GM21381 (cell line): Measurements from ENCODE around the gene TAF11.
"Not testable (repeated sequence)": the region's sequence is repeated elsewhere in the genome, so short reads cannot be mapped to it uniquely, and the experiment has no call there.

Experiments used
- ATAC-seq: cut with Tn5 transposase; IDR thresholded peaks from one replicate; pipeline ENCODE4 v1.9.1; 2021; ENCODE audit warnings: mild to moderate bottlenecking, moderate library complexity; ENCODE audit not compliant: unreplicated experiment

The TAF11 gene

DNA sequence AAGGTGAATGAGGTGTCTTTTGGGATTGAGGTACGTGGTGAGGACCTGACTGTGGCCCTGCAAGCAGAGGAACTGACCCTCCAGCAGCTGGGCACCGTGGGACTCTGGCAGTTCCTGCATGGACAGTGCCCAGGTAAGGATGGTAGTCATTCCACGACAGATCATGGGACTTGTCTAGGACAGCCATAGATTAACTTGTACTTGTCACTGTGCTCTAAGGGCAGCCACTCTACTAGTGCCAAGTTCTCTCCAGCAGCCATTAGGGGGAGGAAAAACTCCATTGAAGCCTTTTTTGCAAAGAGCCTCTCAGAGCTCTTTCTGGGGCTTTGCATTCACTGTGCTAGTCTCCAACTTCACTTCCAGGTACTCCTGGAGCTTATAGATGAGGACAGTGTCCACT is 20.4 kb downstream of the TAF11 start:
- ATAC-seq, result no peak

DNA sequence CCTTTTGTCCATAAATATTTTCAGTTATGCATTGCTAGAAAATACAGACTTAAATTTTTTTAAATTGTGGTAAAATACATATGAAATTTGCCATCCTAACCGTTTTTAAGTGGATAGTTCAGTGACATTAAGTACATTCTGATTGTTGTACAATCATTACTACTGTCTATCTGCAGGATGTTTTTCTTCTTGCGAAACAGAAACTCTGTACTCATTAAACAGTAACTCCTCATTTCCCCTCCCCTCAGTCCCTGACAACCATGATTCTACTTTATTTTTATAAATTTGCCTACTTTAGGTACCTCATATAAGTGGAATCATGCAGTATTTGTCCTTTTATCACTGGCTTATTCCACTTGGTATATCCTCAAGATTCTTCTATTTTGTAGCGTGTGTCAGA is 21.3 kb downstream of the TAF11 start:
- no peak for ATAC-seq

DNA sequence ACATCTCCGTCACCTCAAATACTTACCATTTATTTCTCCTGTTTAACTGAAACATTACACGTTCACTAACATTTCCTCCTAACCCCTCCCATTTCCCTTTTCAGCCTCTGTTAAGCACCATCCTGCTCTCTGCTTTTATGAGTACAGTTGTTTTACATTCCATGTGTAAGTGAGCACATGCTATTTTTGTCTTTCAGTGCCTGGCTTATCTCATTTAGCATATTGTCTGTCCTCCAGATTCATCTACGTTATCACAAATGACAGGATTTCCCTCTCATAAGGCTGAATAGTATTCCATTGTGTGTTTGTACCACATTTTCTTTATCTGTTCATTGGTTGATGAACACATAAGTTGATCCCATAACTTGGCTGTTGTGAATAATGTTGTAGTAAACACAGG is 22.7 kb downstream of the TAF11 start:
- ATAC-seq, result no peak

DNA sequence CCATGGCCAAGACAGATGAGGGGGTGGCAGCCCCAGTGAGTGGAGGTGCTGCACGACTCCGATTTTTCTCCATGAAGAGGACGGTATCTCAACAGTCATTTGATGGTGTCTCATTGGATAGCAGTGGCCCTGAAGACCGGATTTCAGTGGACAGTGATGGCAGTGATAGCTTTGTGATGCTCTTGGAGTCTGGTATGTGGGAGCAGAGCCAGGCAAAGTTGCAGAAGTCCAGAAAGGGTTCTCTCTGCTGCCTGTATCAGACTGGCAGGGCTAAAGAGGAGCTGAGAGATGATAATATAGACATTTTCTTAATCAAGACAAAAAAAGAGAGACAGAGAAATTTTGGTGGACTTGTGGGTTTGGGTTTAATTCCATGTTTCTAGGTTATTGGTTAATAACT is 23.8 kb downstream of the TAF11 start:
- no peak for ATAC-seq

DNA sequence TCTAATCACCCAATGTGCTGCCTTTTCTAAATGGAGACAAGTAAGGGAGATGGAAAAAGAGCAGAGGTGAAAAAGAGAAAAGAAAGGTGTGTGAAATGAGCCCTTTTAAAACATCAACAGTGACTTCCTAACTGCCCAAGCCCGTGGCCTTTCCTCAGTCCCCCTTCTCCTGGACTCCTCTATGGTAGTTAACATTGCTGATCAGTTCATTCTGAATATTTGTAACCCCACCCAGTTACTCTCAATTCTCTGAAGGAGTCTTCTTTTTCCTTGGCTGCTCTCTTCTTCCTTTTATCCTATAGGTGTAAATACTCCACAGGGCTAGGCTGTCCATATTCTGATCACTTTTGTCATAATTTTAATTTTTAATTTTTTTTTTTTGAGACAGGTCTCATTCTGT is 27.1 kb downstream of the TAF11 start:
- ATAC-seq, result no peak

DNA sequence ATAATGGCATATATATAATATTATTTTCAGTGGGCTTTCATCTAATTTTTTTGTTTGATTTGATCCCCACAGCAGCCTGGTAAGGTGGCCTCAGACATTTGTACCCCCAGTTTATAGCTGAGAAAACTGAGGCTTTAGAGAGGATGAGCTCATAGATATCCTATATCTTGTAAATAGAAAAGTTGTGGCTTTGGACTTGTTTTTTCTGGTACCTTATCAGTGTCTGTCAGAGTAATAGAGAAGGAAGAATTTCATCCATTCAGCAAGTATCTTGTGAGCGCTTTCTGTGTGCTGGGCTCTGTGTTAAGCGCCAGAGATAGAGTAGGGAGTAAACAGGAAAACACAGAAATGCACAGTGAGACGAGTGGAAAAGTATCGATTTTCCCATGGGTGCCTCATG is 27.9 kb downstream of the TAF11 start:
- no peak for ATAC-seq

DNA sequence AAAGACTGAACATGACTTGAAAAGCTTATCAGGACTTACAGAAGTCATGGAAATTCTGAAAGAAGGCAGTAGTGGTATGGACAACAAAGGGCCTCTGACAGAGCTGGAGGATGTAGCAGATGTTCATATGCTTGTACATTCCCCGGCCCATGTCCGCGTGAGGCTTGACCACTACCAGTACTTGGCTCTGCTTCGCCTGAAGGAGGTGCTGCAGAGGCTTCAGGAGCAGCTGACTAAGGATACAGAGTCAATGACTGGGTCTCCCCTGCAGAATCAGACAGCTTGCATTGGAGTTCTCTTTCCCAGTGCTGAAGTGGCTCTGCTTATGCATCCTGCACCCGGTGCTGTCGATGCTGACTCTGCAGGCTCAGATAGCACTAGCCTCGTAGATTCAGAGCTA is 29.2 kb downstream of the TAF11 start:
- ATAC-seq, result no peak

DNA sequence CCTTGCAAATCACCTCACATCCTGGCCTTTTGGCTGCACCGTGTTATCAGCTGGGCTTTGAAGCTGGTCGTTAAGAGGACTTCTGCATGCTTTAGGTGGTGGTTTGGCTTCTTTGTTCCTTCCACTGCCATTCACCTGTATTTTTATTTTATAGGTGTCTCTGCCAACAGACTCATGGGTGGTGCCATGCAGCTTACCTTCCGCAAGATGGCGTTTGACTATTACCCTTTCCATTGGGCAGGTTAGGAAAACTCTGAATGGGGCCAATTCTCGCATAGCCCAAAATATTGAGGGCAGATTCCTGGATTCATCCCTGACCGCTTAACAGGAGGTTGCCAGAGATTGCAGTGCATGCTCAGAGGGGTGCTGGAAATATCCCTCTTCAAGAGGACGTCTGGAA is 32.4 kb downstream of the TAF11 start:
- no peak for ATAC-seq

DNA sequence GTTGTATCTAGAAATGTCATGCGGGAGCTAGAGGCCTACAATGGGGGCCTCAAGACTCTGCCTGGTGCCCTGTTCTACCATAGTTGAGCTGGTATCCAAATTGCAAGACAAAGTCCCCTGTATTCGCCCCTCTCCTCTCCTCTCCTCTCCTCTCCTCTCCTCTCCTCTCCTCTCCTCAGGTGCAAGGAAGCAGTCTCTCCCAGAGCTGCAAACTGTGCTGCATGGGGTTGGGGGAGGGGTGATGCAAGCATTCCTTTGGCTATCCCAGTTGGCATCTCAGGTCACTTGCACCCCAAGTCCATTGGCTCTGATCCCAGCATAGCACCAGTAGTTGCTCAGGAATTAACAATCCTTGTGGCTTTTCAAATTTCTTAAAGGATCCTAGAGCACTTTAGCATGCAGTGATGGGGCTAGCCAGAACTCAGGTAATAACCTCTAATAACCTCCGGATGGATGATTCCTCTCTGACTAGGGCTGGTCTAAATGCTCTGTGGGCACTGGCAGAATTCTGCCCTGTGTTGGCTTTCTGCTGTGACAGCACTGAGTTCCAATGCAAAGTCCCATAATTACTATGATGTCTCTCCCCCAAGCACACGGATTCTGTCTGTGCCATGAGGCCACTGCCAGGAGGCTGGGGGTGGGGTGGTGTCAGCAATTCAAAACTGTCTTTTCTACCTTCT is 35.3 kb downstream of the TAF11 start:
- no peak for ATAC-seq

DNA sequence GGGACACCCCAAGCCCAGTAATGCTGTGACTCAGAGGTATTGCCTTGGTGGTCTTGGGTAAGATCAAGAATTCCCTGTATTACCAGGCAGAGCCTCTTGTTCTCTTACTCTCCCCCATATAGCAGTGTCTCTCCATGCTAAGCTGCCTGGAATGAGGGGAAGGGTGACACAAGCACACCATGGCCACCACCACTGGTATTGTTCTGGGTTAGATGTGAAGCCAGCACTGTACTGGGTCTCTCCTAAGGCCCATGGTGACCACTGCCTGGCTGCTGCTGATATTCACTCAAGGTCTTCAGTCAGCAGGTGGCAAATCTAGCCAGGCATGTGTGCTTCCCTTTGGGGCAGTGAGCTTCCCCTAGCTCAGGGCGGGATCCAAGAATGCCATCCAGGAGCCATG is 36.5 kb downstream of the TAF11 start:
- ATAC-seq, result no peak

DNA sequence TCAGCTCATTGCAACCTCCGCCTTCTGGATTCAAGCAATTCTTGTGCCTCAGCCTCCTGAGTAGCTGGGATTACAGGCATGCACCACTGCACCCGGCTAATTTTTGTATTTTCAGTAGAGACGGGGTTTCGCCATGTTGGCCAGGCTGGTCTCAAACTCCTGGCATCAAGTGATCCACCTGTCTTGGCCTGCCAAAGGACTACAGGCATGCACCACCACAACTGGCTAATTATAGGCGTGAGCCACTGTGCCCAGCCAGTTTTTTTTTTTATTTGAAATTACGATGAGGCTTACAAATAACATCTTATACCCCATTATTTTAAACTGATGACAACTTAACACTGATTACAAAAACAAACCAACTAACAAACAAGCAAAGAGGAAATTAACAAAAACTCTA is 38.8 kb downstream of the TAF11 start:
- not testable (repeated sequence) for ATAC-seq

DNA sequence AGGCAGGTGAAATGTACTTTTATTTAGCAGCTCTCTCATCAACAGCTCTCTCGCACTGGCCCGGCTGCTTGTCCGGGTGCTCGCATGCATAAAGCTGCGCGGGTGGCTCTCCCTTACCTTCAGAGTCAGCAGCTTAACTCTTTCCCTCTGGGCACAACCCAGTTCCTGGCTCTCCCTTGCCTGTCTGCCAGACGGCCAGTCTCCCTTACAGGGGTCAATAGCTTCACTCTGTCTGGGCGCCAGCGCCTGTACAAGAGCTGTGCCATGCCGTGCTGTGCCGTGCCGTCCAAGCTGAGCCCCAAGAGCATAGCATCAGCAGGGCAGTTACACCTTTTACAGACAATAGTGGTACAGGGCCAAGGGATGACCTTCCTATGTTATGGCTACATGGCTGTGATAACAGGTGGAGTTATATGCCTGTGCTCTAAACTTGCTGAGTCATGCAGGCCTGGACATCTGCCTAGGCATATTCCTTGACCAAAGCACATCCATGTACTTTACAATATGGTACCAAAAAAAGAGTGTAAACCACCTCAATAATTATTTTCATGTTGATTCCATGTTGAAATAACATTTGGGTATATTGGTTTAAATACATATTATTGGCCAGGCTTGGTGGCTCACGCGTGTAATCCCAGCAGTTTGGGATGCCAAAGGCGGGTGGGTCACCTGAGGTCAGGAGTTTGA is 48.0 kb downstream of the TAF11 start:
- no peak for ATAC-seq

DNA sequence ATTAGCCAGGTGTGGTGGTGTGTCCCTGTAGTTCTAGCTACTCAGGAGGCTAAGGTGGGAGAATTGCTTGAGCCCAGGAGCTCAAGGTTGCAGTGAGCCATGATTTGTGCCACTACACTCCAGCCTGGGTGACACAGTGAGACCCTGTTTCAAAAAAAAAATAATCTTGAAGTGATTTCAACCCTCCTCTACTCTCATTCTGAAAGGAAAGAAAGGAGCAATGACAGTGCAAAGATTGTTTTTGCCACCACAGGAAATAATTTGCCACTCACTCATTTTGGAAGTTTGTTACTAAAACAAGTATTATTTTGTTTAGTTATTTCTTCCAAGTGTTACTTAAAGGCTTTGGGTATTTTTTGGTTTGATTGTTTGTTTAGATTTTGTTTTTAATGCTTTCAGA is 50.3 kb downstream of the TAF11 start:
- no peak for ATAC-seq

DNA sequence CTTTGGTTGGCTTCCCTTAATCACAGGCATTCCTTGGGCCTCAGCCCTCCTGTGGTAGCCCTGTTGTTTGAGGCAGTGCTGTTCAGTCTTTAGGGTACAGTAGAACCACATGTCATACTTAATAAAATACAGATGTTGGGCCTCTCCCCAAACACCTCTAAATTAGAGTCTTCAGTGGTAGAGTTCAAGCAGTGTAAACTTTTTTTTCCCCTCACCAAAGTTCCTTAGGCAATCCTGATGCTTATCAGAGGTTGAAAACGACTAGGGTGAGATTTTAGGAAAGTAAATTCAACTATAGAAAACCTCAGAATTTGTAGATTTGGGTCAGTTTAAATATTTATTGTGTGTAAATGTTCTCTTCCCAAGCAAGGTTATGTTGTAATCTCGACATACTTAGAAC is 51.4 kb downstream of the TAF11 start:
- ATAC-seq, result no peak

DNA sequence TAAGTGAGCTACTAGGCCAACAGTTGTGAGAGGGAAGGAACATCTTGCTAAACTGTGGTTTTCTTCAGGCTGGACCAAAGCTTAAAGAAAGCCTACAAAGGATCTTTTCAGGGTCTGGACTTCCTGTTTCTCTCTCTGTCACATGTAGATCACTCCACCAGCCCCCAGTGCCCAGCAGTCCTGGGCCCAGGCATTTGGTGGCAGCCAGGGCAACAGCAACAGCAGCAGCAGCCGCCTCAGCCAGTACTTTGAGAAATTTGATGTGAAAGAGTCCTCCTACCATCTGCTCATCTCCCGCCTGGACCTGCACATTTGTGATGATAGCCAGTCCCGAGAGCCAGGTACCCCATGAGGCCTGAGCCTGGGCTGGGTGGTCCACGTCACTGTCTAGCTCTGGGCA is 51.8 kb downstream of the TAF11 start:
- no peak for ATAC-seq

DNA sequence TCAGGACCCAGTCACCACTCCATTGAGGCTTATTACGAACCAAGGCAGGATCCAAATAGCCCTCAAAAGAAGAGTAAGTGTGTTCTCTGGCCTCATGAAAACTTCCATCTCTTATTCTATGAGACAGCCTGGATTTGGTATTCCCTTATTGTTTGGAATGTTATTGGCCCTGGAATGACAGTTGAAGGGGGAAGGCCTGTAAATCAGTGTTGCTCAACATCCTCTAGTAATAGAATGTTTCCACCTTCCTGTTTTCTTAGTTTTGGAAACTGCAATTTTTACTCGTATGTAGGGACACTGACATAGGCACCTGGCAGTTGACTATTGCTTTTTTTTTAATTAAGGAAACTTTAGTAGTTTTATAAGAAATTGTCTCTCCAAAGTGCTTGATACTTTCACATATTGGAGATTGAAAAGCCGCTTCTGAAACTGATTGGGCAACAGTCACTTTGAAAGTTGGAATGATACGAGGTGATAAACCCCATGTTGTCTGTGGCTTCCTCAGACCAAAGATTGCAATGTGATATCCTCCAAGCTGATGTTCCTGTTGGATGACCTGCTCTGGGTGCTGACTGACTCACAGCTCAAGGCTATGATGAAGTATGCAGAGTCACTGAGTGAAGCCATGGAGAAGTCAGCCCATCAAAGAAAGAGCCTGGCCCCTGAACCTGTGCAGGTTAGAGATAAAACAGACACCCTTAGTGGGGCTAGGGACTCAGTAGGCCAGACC is 52.9 kb downstream of the TAF11 start:
- no peak for ATAC-seq

DNA sequence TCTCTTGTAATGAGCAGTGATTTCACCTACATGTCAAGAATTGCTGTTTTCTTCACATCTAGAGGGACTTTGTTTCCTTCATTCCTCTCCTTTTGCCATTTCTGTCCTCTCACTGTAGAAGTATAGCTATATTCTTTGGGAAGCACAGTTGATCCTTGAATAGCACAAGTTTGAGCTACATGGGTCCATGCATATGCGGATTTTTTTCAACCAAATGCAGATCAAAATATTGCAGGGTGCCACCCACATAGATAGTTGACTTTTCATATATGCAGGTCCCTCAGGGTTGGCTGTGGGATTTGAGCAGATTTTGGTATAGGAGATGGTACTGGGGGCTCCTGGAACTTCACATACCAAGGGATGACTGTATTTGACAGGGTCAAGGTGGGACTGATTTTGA is 54.9 kb downstream of the TAF11 start:
- ATAC-seq, result no peak

DNA sequence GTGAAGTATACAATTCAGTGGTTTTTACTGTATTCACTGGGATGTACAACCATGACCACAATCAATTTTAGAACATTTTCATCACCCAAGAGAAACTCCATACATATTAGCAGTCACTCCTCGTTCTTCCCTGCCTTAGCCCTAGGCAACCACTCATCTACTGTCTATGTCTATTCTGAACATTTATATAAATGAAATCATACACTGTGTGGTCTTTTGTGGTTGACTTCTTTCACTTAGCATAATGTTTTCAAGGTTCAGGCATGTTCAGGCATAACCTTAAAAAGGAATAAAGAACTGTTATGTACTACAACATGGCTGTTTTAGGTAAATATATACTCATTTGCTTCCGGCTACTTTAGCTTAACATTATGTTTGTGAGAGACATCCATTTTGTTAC is 58.7 kb downstream of the TAF11 start:
- no peak for ATAC-seq
